ENCODE measurements around the gene PEAR1.
"Not testable (repeated sequence)": the region's sequence is repeated elsewhere in the genome, so short reads cannot be mapped to it uniquely, and the experiment has no call there.

- not testable (repeated sequence) for TF ChIP-seq CTCF (conservative IDR thresholded peaks at IDR 0.05); EZH2 (IDR thresholded peaks at IDR 0.05; ENCODE audit: low read depth)
Observed at GRCh38 chr1:156926695-156927094, 33.2 kb downstream of the PEAR1 start.
